Non-pigmented ciliary epithelial cell (primary cell): ENCODE data around the gene ERFE.

ENCODE experiments used
- DNase-seq: peaks from one replicate; pipeline ENCODE4 v3.0.0-alpha.2; 2010; ENCODE audit warnings: low read depth

The ERFE gene

DNA sequence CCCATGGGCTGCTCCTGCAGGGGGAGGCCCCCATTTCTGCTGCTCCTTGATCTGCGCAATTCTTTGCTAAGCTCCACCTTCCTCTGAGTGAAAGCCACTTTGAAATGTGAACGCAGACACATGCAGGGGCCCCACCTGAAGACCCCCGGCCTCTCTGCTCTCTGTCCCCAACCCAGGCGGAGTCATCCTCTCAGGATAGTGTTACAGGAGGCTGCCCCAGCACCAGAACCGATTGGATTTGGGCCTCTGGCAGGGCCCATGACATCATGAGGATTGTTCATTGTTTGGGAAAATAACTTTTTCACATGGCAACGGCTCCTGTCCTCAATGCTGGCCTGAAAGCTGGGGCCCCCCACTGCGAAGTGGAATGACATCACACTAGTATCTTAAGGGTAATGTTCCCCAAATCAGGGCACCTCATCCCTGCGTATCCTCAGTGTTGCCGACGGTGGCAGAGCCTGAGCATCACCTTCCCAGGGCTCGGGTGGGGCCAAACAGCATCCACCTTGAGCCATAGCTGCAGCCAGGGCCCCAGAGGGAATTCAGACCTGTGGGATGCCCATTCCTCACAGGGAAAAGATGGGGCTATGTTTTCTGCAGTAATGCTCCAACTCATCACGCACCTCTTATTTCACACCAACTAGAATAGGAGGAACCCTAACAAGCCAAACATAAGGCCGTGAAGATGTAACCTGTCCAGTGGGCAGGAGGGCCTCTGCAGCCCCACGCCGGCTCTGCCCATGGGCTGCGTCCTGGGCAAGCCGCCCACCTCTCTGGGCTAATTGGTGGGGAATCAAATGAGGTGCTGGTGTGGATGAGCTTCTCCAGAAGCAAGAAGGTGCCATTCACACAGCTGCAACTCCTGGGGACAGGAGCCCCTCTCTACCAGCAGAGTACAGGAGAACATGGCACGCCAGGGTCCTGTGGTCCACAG is 2.7 kb upstream of the ERFE start:
- no peak for DNase-seq

DNA sequence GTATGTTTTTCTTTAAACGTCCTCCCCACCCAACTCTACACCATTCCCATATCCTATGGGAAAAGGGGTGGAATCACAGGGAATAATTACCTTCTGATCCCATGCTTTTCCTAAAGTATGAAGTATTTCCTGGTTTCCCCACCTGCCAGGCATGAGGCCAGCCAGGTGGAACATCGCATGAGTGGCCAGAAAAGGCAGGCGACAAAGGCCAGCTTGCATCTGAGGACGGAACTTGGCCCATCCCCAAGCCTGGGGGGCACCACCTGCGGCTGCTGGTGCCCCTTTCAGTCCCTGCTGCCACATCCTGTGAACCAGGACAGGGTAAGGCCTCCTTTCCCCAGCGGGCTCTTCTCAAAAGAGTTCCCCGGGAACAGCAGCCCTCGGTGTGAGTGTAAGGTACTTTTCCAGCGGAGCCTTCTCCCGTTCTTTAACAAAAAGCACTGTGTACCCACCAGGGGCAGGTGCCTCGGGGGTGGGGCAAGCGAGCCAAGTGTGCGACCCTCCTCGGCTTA is 1.2 kb upstream of the ERFE start:
- no peak for DNase-seq

DNA sequence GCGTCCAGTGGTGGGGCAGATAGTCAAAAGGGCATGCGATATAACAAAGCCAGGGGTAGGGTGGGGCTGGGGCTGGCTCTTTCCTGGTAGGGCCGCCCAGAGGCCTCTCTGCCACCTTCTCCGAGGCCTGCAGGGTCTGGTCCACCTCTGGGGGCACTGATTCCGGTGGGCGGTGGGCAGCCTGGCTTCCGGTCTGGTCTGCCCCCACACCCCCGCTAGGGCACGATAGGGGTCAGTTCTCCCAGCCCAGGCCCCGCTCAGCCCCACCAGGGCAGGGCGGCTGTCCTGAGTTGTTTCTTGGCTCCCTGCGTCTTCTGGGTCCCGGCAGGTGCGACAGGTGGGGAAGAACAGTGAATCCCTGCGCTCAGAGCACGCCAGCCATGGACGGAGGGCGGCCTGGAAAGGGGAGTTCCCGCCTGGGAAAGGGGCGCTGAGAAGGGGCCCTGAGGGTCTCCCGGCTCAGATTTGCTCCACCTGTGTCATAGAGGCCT is 707 bp upstream of the ERFE start:
- DNase-seq, result no peak

DNA sequence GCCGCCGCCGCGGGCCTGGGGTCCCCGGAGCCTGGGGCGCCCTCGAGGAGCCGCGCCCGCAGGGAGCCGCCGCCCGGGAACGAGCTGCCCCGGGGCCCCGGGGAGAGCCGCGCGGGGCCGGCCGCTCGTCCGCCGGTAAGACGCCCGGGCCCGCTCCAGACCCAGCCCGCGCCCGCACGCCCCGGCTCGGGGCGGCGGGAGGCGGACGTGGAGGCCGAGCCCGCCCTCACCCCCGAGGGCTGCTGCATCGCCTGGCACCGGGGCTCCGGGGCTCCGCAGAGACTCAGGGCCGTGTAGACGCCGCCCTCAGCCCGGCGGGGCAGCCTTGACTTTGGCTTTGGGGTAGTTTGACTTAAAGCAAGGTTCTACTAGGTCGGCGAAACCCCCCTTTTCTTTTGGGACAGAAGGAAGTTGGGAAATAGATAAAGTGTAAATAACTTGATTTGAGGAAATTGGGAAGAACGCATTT is 335 bp downstream of the ERFE start:
- no peak for DNase-seq

DNA sequence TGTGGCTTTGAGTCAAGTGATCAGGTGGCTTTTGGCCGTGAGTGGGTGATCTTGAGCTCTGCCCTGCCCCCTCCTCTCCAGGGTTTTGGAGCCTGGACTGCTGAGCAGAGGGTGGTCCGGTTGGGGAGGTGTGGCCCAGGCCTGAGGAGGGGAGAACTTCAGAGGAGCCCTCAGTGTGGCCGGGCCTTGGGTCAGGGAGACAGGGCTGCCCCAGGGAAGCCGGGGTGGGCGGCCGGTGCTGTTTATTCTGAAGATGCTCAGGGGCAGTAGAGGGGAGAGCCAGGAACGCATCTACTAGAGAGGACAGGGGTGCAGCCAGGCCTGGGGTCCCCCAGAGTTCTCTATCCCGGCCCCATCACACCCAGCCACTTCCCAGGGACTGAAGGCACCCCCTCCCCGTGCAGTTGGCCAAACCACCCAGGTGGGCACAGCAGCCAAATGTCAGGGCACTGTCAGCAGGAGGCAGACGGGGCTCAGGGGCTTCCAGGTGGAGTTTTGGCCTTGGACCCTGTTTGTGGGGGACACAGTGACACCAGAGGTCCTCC is 963 bp downstream of the ERFE start:
- DNase-seq, result no peak

DNA sequence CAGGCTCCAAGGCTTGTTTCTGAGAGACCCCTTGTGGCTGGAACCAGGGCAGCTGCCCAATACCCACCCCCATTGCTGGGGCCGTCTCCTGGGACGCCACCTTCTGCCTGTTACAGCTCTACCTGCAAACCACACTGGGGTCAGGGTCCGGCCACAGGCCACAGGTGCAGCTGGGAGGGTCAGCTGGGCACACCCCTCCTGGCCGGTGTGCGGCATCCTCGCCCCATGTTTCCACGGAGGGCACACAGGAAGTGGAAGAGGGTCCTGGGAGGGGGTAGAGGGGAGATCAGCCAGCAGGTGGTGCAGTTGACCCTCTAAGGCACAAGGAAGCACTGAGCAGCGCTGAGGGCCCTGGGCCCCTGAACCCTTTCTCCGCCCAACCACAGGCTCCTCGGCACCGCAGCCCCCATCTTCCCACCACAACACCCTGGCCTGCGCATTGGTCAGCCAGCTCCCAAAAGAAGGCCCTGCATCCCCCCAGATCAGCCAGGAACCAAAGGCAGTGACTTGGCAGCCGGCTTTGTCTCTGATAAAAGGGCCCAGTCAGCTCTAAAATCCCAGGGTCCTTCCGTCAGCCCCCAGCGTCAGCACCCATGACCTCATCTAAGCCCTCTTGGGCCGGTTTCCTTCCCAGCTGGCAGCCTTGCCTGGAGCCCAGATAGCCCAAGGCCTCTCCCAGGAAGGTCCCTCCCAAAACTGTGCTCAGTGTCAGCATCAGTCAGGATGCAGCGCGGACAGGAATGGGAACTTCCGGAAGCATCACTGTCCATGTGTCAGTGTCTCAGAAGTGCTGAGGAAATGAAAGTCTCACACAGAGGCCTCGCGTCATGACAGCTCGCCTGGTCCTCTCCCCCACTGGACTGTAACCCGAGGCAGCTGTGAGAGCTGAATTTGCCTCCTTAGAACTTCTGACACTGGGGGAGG is 1.7 kb downstream of the ERFE start:
- no peak for DNase-seq

DNA sequence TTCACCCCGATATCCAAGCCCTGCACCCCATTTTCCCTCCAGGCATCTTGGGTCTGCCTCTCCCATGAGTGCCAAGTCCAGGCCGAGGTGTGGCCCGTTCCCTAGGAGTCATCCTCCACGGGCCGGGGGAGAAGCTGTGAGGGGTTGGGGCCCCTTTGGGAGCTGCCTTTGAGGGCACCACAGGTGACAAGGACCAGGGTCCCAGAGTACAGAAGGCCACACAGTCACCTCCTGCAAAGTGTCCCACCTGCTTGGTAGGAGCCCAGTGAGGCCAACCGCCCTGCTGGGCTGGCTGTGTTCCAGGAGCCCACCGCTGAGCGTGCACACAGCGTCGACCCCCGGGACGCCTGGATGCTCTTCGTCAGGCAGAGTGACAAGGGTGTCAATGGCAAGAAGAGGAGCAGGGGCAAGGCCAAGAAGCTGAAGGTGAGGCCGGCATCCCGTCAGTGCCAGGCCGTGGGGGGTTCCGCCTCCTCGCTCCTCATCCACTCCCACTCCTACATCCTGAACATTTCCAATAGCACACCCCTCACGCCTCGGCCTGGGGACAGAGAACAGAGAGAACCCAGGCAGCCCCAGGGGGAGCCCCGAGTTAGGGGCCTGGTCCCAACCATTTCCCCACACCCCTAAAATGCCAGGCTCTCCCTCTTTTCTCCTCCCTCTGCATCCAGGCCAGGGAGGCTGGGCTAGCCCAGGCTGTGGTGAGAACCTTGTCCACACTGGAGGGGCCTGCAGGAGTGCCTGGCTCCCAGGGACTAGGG is 2.7 kb downstream of the ERFE start:
- DNase-seq, result no peak

DNA sequence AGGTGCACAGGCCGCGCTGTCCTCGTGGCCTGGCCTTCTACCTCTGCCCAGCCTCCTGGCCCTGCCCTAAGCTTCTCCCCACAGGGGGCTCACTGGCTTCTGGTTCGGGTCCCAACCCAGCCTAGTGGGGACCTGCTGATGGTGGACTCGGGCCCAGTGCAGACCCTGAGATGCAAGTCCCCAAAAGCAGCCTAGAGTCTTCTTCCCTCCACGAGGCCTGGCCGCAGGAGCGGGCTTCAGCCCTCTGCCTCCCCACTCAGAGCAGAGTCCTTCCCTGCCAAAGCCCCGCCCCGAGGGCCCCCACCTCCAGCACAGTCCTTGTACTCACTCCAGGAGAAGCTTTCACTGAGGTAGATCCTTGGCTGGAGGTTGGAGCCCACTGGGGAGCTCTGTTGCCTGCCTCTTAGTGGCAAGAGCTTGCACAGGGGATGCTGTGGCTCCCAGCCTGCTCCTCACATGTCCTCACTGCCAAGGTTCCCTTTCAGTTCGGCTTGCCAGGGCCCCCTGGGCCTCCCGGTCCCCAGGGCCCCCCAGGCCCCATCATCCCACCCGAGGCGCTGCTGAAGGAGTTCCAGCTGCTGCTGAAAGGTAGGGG is 3.6 kb downstream of the ERFE start:
- no peak for DNase-seq

DNA sequence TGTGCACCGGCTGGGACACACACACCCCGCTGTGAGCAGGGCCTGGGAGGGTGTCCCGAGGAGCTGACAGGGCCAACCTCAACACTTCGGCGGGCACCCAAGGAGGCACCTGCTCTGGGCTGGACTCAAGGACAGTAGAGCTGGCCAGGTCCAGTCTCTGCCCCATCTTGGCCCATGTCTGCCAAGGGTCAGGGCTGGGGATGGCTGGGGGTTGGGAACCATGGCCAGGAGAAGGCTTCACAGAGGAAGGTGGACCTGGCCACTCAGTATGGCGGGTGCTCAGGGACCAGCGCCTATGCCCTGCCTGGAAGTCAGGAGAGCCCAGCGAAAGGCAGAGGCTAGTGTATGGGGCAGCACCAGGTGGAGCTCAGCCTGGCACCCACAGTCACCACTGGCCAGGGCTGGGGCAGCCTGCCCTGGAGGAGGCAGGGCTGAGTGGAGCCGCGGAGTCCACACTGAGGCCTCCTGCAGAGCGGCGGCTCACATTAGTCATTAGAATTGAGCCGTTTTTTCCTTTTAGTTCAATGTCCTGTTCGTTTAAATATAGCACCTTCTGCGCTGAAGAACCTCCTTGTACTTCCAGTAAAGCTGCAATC is 4.2 kb downstream of the ERFE start:
- DNase-seq, result no peak

DNA sequence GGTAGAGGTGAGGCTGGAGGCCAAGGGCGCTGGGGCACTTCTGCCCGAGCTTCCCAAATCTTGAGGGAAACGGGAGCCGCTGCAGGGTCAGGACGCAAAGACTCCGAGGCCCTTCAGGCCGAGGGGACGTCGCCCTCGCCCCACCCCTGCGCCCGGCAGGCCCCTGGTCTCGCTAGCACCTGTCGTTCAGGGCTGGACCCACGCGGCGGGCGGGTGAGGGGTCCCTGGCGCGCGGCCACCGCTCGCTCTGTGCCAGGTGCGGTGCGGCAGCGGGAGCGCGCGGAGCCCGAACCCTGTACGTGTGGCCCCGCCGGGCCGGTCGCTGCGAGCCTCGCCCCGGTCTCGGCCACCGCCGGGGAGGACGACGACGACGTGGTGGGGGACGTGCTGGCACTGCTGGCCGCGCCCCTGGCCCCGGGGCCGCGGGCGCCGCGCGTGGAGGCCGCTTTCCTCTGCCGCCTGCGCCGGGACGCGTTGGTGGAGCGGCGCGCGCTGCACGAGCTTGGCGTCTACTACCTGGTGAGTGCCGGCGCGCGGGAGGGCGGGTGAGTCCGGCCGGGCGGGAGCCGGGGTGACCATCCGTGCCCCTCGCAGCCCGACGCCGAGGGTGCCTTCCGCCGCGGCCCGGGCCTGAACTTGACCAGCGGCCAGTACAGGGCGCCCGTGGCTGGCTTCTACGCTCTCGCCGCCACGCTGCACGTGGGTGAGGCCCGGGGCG is 4.9 kb downstream of the ERFE start:
- DNase-seq, result no peak

DNA sequence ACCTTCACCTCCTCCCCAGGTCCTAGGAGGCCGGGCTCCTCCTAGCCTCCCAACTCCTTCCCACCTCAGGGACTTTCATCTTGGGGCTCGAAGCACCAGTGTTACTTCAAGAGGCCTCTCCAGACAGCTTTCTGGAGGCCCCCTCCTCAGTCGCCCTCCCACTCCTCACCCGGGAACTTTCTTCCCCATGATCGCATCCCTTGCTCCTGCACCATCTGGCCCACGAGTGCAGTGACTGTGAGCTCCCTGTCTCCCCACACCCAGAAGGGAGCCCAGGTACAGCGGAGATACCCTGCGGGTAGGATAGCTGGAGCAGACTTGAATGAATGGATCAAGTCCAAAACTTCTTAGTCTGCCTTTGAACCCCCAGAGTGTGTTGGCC is 6.1 kb downstream of the ERFE start:
- DNase-seq, result no peak

DNA sequence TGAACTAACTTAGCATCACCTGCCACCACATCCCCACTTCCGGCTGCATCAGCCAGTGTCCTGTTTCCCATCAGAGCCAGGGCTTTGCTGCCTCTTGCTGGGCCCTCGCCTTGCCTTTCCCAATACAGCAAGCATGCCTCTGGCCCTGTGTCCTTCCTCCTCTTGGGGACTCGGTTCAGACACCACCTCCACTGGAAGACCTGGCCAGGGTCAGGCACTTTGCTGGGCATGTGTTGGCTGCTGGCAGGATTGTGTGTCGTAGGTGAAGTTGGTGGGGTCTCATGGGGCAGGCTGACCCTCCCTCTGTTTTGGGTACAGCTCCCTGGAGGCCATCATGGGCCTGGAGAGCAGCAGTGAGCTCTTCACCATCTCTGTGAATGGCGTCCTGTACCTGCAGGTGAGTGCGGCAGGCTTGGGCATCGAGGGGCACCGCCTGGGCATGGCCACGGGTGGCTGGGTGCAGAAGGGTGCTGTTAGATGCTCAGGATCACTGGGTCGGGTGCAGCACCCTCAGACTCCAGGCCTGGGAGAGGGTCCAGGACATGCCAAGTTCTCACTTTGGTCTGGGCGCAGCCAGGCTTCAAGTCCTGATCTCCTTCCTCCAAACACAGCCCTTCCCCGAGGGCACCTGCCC is 6.6 kb downstream of the ERFE start:
- DNase-seq, result no peak

DNA sequence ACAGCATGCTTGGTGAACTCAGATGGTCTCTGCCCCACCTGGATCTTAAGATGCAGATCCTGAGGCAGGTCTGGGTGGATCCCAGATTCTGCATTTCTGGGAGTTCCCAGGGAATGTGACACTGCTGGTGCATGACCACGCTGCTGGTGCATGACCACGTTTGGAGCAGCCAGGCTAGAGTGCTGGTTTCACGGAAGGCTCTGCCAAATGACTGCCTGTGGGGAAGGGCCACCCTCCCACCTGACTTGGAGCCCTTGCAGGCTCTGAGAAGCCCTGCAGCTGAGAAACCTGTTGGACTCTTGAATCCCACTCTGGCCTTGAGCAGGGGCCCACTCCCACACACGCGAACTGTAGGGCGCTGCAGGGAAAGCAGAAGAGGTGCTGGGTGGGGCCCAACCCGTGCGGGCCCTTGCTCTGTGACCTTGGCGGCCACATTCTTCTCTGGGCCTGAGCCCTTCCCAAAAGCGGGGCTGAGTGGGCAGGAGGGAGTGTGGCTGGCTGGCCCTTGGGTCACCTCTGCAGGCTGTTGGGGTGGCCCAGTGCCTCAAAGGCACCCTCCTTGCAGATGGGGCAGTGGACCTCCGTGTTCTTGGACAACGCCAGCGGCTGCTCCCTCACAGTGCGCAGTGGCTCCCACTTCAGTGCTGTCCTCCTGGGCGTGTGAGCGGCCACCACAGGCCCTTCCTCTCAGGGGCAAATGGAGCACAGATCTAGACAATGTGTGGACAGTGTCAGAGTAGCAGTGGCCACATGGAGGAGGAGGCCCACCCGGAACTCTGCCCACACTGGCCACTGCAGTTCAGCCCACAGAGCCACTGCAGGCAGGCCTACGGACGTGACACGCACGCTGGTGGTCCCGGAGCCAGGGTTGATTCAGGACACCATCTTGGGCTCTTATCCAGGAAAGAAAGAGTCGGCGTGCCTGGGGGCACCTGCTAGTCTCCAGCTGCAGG is 7.9 kb downstream of the ERFE start:
- no peak for DNase-seq

DNA sequence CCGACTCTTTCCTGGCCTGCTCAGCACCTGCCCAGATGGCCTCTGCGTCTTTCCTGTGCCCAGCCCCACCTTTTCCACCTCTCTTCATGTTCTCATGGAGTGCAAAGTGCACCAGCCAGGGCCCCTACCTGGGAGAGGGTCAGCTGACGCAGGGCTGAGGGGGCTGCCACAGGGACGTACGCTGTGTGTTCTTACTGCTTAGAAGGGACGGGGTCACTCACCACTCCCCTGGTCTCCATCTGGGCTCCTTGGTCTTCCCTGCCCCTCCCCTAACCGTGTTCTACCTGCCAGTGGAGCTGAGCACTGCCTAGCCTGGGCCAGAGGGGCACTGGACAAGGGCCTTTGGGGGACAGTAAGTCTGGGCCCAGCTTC is 8.6 kb downstream of the ERFE start:
- no peak for DNase-seq

DNA sequence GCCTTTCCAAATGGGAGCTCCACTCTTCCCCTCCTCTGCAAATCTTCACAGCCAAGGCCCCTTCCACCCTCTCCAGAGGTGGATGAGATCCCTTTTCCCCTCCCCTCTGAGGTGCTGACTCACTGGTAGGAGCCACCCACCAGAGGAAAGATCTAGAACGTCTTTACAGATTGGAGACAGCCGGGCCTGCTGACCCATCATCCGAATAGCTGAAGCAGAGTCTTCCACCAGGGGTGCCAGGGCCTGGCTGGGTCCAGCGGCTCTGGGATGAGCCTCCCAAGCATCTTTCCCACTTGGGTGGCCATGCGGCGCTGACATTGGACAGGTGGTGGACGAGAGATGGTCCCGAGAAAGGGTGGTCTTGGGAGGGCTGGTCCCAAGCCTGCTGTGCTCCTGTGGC is 9.0 kb downstream of the ERFE start:
- DNase-seq, result no peak

DNA sequence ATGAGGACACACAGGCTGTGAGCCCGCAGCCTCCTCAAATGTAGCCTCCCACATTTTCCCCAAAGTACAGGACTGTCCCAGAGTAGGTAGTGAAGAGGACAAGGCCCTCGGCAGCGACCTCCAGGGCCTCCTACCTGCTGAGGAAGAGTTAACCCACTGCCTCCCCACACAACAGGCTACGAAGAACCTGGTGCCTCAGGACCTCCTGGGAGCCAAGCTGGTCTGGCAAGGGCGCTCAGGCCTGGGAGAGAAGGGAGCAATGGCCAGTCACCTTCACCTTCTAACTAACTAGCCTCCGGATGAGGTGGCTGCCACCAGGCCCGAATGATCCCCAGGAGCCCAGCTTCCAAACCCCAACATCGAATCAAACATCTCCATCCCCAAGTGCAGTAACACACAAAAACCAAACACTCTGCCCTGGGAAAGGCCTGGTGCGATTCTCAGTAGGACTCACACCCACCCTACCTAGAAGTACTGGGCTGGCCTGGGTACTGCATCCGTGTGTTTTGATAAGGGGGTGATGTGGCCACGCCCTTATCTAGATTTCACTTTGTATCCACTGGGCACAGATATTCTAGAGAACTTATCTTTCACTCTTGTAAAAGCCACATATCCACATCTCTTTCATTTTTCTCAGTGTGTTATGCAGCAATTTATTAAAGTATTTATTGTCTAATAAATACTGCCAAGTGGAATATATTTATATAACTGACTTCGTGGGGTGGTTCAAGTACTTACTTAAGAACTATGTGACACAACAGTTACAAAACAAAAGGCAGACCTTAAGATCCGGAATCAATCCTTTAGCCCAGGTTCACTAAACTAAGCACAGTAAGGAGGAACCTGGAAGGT is 9.7 kb downstream of the ERFE start:
- no peak for DNase-seq

DNA sequence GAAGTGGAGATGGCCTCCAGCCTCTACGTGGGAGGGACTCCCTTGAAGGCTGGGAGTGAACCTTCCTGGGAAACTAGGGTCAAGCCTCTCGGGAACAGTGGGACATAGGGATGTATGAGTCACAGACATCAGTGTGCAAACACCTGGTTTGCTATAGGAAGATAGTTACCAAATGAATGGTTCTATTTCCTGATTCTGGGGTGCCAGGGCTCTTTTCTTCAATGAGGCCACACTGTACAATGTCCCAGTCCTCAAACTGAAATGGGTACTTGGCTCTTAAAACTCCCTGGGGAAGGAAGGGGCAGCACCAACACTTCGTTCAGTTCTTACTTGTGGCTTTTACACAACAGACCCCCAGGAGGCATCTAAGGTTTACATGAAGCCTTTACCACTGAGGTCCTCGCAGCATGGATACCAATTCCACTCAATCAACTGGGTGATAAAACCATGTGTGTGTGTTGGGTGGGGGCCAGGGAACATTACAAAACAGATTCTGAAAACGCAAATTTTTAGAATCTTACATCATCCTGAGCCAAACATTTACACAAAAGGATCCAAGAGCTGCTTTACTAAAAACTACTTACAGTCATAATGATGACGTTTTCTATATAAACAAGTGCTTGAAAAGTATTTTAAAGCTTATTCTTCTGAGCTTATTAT is 10.4 kb downstream of the ERFE start:
- peak; percentile 79 for DNase-seq
